Endodermal cell (in vitro differentiated cells): ENCODE data around the gene NUDT21. TPM values are rescaled to one million over a fixed set of nuclear protein-coding genes. Genes with fewer than 3 reads are reported as not detected.

Experiments
- DNase-seq: peaks from one replicate; pipeline ENCODE4 v3.0.0-alpha.2; 2017
- H3K27ac ChIP-seq: 2 replicates; pipeline ENCODE4 v1.5.1; 2013; ENCODE audit warnings: mild to moderate bottlenecking, low read depth, low read length, moderate library complexity
- H3K27me3 ChIP-seq: 2 replicates; pipeline ENCODE4 v1.6.1; 2013; ENCODE audit warnings: mild to moderate bottlenecking, low read length, moderate library complexity; ENCODE audit not compliant: insufficient read depth, control insufficient read depth, poor library complexity, severe bottlenecking
- H3K36me3 ChIP-seq: 2 replicates; pipeline ENCODE4 v1.7.0; 2013; ENCODE audit warnings: mild to moderate bottlenecking, low read length, moderate library complexity; ENCODE audit not compliant: control insufficient read depth, insufficient read depth
- H3K4me1 ChIP-seq: one replicate; pipeline ENCODE4 v1.7.0; 2013; ENCODE audit warnings: low read length; ENCODE audit not compliant: control insufficient read depth, insufficient read depth
- H3K4me3 ChIP-seq: 2 replicates; pipeline ENCODE4 v1.5.1; 2013; ENCODE audit warnings: mild to moderate bottlenecking, low read length, moderate library complexity
- H3K9ac ChIP-seq: 2 replicates; pipeline ENCODE4 v1.6.1; 2013; ENCODE audit warnings: mild to moderate bottlenecking, low read length, moderate library complexity; ENCODE audit not compliant: poor library complexity, severe bottlenecking; ENCODE audit errors: extremely low read depth
- H3K9me3 ChIP-seq: 2 replicates; pipeline ENCODE4 v1.6.1; 2013; ENCODE audit warnings: mild to moderate bottlenecking, low read length, moderate library complexity; ENCODE audit not compliant: control insufficient read depth
- H3K27ac Mint-ChIP-seq: 2 replicates; pipeline ENCODE4 v1.8.0; 2020; ENCODE audit warnings: mixed read lengths
- H3K27me3 Mint-ChIP-seq: 2 replicates; pipeline ENCODE4 v1.8.0; 2021; ENCODE audit warnings: mild to moderate bottlenecking, mixed read lengths; ENCODE audit not compliant: insufficient read depth
- H3K36me3 Mint-ChIP-seq: 2 replicates; pipeline ENCODE4 v1.8.0; 2020; ENCODE audit warnings: low read depth, mixed read lengths
- H3K4me1 Mint-ChIP-seq: 2 replicates; pipeline ENCODE4 v1.8.0; 2020; ENCODE audit warnings: mixed read lengths
- H3K4me3 Mint-ChIP-seq: 2 replicates; pipeline ENCODE4 v1.8.0; 2020; ENCODE audit warnings: mild to moderate bottlenecking, moderate library complexity, mixed read lengths
- H3K9me3 Mint-ChIP-seq: 2 replicates; pipeline ENCODE4 v1.8.0; 2020; ENCODE audit warnings: mild to moderate bottlenecking, mixed read lengths
- CTCF ChIP-seq: fragments of 200-600 bp; sonication (generic); conservative IDR thresholded peaks from 2 replicates; pipeline ENCODE4 v1.5.0; 2021; ENCODE audit warnings: antibody characterized with exemption, mild to moderate bottlenecking
- WGBS, 2 experiments: methylation state at CpG; one replicate each; pipeline versions ENCODE4 v1.1.5 to v1.1.7; 2013; ENCODE audit warnings: missing lambda C conversion rate in 2 of 2, mixed read lengths in 1 of 2; ENCODE audit not compliant: insufficient coverage in 1 of 2, insufficient read length in 1 of 2; 5-methylcytosine and 5-hydroxymethylcytosine counted together
- total RNA-seq, 2 donors: library from RNA; stranded (reverse); fragmentation: NEBNext Ultra II Directional in 1 of 2; extraction: Animal tissue kit (Norgen Biotek cat#: 25700) in 1 of 2; gene quantifications; 2 replicates in 1 of 2; 3 replicates in 1 of 2; pipeline ENCODE4 v1.2.1, GENCODE V29; 2021

The NUDT21 gene
- total RNA-seq, 2 donors from 2014 or later = 177 to 185 TPM

DNA sequence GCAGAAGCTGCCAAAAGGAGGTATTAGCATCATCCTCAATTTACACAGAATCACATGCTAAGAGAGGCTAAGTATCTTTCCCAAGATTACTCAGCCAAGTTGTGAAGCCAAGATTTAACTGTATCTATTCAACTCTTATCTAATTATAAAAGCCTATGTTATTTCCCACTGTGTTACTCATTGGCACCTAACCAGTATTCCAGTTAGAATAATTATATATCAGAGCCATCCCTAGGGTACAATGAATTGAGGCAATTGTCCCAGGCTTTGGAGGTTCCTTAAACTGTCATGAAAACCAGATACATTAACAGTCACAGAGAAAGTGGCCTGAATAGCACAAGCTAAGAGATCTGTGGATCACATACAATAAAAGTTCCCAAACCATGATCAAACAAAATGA, 14.9 kb downstream of the NUDT21 start:
- Mint-ChIP-seq H3K4me1 (peaks cover 16% of the 10 kb centered on the region), H3K27me3 (peaks cover 2% of the 10 kb centered on the region), H3K9me3 (no peaks in the 10 kb centered on the region), H3K36me3 (peaks cover 48% of the 10 kb centered on the region), H3K27ac (no peak overlapping the region), H3K4me3 (no peak overlapping the region)
- Histone ChIP-seq H3K36me3 (peaks cover 75% of the 10 kb centered on the region), H3K4me1 (no peaks in the 10 kb centered on the region), H3K27ac (no peak overlapping the region), H3K9ac (no peak overlapping the region), H3K4me3 (no peak overlapping the region), H3K9me3 (no peaks in the 10 kb centered on the region), H3K27me3 (no peaks in the 10 kb centered on the region)
- no peak for TF ChIP-seq CTCF
- no peak for DNase-seq

- Histone ChIP-seq H3K27me3 (no peaks in the 10 kb centered on the region), H3K9me3 (no peaks in the 10 kb centered on the region), H3K4me3 (no peak overlapping the region), H3K4me1 (peaks cover 6% of the 10 kb centered on the region), H3K36me3 (peaks cover 38% of the 10 kb centered on the region), H3K9ac (no peak overlapping the region), H3K27ac (no peak overlapping the region)
- Mint-ChIP-seq H3K36me3 (peaks cover 13% of the 10 kb centered on the region), H3K27ac (no peak overlapping the region), H3K4me3 (no peak overlapping the region), H3K4me1 (peaks cover 11% of the 10 kb centered on the region), H3K27me3 (no peaks in the 10 kb centered on the region), H3K9me3 (no peaks in the 10 kb centered on the region)
- DNase-seq = no peak
- no peak for TF ChIP-seq CTCF
- WGBS, 2 experiments = 83 to 86% methylated on average over 1 of the region's 1 CpG
These were observed 23.0 kb downstream of the NUDT21 start for GRCh38 chr16:56428091-56428490.

GRCh38 chr16:56426585-56426984, 24.5 kb downstream of the NUDT21 start:
- 92 to 100% methylated on average over 2 to 4 of the region's 4 CpGs for WGBS, 2 experiments
- H3K4me1 Mint-ChIP-seq = peaks cover 26% of the 10 kb centered on the region
- no peaks in the 10 kb centered on the region for H3K9me3 ChIP-seq

More at GRCh38 chr16:56426585-56426984, 24.5 kb downstream of the NUDT21 start:
- Histone ChIP-seq H3K9ac (no peak overlapping the region), H3K36me3 (peaks cover 24% of the 10 kb centered on the region), H3K4me3 (no peak overlapping the region), H3K27me3 (no peaks in the 10 kb centered on the region), H3K27ac (no peak overlapping the region), H3K4me1 (peaks cover 10% of the 10 kb centered on the region)
- Mint-ChIP-seq H3K9me3 (no peaks in the 10 kb centered on the region), H3K27me3 (no peaks in the 10 kb centered on the region), H3K4me3 (peak overlapping the region; percentile 45), H3K36me3 (peaks cover 11% of the 10 kb centered on the region), H3K27ac (no peak overlapping the region)
- no peak for TF ChIP-seq CTCF
- DNase-seq = no peak
